Right atrium auricular region (tissue), 2 donors: Measurements from ENCODE around the gene RIBC1. TPM values are rescaled to one million over a fixed set of nuclear protein-coding genes. Genes with fewer than 3 reads are reported as not detected.
"Not testable (repeated sequence)": the region's sequence is repeated elsewhere in the genome, so short reads cannot be mapped to it uniquely, and the experiment has no call there.

Source experiments
- DNase-seq: peaks from one replicate; pipeline ENCODE4 v3.0.0-alpha.2; 2019; ENCODE audit warnings: low spot score
- H3K27ac ChIP-seq, 2 donors: fragments of 200-600 bp; sonication (generic); 1 replicate in 1 of 2; 2 replicates in 1 of 2; pipeline ENCODE4 v1.5.1; 2016 to 2019
- H3K27me3 ChIP-seq, 2 donors: fragments of 200-600 bp; sonication (generic); one replicate each; pipeline versions ENCODE4 v1.5.1 to v1.6.0; 2017 to 2019
- H3K36me3 ChIP-seq: fragments of 200-600 bp; sonication (generic); one replicate; pipeline ENCODE4 v1.5.1; 2016
- H3K4me1 ChIP-seq, 2 donors: fragments of 200-600 bp; sonication (generic); one replicate each; pipeline versions ENCODE4 v1.5.1 to v1.6.0; 2017 to 2019
- H3K4me3 ChIP-seq, 2 donors: fragments of 200-600 bp; sonication (generic); 1 replicate in 1 of 2; 2 replicates in 1 of 2; pipeline ENCODE4 v1.5.1; 2017 to 2019; ENCODE audit warnings: mild to moderate bottlenecking in 1 of 2, moderate library complexity in 1 of 2
- H3K9me3 ChIP-seq, 2 donors: fragments of 200-600 bp; sonication (generic); one replicate each; pipeline ENCODE4 v1.5.1; 2019
- microRNA-seq, 2 donors: library from miRNA; unstranded; fragments of <30 nt; microRNA quantifications; one replicate each; pipeline ENCODE4, GENCODE V29; 2016 to 2017; ENCODE audit warnings: borderline number of aligned reads in 2 of 2, borderline replicate concordance in 1 of 2
- total RNA-seq, 2 donors: library from RNA; depleted of rRNA; stranded (reverse); fragments of >200 nt; gene quantifications; one replicate each; pipeline ENCODE4 v1.1.0, GENCODE V29; 2016
- TF ChIP-seq, protein P1 (sequence below), 2 donors: fragments of 200-600 bp; sonication (generic); IDR thresholded peaks; one replicate each; pipeline ENCODE4 v1.5.1; 2019; ENCODE audit warnings: antibody characterized with exemption in 2 of 2

Gene RIBC1
- total RNA-seq, 2 donors from 2014 or later, result 0.86 to 1.1 TPM

DNA sequence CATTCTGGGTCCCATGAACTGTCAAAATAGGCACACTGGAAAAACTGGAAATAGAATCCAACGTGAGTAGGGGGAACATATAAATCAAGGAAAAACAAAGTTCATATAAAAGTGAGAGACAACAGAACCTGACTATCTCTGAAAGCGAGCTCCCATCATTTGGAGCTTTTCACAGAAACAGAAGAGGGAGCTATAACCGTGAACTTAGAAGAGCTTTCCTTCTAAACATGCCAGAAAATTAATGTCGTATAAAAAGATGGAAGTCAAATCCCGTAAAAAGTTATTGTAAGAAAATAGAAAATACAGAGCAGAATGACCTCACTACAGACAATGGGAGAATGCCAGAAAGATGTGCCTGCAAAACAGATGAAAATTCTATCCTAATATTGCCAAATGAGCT, 35.4 kb downstream of the RIBC1 start:
- no peak overlapping the region for H3K27ac ChIP-seq
- TF ChIP-seq, protein P1, sequence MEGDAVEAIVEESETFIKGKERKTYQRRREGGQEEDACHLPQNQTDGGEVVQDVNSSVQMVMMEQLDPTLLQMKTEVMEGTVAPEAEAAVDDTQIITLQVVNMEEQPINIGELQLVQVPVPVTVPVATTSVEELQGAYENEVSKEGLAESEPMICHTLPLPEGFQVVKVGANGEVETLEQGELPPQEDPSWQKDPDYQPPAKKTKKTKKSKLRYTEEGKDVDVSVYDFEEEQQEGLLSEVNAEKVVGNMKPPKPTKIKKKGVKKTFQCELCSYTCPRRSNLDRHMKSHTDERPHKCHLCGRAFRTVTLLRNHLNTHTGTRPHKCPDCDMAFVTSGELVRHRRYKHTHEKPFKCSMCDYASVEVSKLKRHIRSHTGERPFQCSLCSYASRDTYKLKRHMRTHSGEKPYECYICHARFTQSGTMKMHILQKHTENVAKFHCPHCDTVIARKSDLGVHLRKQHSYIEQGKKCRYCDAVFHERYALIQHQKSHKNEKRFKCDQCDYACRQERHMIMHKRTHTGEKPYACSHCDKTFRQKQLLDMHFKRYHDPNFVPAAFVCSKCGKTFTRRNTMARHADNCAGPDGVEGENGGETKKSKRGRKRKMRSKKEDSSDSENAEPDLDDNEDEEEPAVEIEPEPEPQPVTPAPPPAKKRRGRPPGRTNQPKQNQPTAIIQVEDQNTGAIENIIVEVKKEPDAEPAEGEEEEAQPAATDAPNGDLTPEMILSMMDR (IDR thresholded peaks at IDR 0.05), result no peak
- no peaks in the 10 kb centered on the region for H3K4me1 ChIP-seq
- DNase-seq, result no peak
- no peaks in the 10 kb centered on the region for H3K36me3 ChIP-seq
- H3K9me3 ChIP-seq, result no peaks in the 10 kb centered on the region
- no peak overlapping the region for H3K4me3 ChIP-seq
- H3K27me3 ChIP-seq, result no peaks in the 10 kb centered on the region

DNA sequence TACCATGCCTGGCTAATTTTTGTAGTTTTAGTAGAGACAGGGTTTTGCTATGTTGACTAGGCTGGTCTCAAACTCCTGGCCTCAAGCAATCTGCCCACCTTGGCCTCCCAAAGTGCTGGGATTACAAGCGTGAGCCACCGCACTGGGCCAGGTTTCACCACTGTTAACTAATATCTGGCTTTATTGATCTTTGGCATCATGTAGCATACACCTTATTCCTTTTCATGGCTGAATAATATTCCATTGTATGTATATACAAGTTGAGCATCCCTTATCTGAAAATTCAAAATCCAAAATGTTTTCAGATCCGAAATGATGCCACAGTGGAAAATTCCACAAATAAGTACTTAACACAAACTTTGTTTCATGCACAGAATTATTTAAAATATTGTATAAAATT, 46.0 kb downstream of the RIBC1 start:
- H3K36me3 ChIP-seq, H3K9me3 ChIP-seq, H3K27ac ChIP-seq, H3K4me1 ChIP-seq, H3K4me3 ChIP-seq, DNase-seq, H3K27me3 ChIP-seq: not testable (repeated sequence)

DNA sequence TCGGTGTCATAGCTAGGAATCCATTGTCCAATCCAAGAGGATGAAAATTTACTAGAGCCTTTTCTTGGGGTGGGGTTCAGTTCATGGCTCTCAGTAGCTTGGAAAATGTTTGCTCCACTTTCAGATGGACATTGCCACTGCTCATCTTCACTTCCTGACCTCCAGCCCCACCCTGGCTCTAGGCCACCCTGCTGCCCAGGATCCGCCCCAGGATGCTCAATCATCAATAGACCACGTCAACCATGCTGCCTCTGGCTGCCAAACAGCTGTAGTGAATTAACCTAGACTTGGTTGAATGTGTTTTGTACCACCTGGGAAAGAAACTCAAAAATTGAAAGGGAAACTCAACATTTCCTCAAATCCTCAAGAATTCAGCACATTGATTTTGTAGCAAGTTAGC, 48.7 kb downstream of the RIBC1 start:
- Histone ChIP-seq H3K9me3 (no peaks in the 10 kb centered on the region), H3K27ac (no peak overlapping the region), H3K4me3 (no peak overlapping the region), H3K4me1 (no peaks in the 10 kb centered on the region), H3K36me3 (no peaks in the 10 kb centered on the region), H3K27me3 (no peaks in the 10 kb centered on the region)
- no peak for DNase-seq
- TF ChIP-seq, protein P1 (IDR thresholded peaks at IDR 0.05), result no peak

DNA sequence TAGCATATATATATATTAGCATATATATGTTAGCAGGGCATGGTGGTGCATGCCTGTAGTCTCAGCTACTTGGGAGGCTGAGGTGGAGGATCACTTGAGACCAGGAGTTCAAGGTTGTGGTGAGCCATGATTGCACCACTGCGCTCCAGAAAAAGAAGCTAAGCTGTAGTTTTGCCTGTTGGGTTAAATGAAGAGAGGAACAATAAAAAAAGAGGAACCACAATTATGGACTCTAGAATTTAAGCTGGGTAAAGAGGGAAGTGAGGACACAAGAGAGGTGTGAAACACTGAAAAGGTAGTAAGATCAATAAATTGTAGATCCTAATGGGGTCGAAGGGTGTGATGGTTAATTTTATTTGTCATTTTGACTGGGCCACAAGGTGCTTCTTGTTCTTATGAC, 52.0 kb downstream of the RIBC1 start:
- no peak for DNase-seq
- no peaks in the 10 kb centered on the region for H3K27me3 ChIP-seq
- TF ChIP-seq, protein P1 (IDR thresholded peaks at IDR 0.05), result no peak

DNA sequence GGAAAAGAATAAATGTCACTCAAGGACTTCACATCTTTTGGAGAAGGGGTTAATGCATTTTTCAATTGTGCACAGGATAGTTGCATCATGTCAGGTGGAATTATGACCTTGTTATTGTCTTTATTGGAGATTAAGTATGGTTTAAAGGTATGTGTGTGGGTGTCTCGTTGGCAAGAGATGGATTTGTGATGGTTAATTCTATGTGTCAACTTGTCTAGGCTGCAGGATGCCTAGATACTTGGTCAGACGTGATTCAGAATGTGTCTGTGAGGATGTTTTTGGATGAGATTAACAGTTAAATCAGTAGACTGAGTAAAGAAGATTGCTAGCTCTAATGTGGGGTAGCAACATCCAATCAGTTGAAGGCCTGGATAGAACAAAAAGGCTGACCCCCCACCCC, 53.7 kb downstream of the RIBC1 start:
- peaks cover 0 to 2% of the 10 kb centered on the region in 2 donors for H3K9me3 ChIP-seq

More for the DNA sequence above, 52.0 kb downstream of the RIBC1 start:
- Histone ChIP-seq H3K9me3 (no peaks in the 10 kb centered on the region), H3K36me3 (no peaks in the 10 kb centered on the region), H3K4me3 (no peak overlapping the region), H3K27ac (no peak overlapping the region), H3K4me1 (no peaks in the 10 kb centered on the region)

DNA sequence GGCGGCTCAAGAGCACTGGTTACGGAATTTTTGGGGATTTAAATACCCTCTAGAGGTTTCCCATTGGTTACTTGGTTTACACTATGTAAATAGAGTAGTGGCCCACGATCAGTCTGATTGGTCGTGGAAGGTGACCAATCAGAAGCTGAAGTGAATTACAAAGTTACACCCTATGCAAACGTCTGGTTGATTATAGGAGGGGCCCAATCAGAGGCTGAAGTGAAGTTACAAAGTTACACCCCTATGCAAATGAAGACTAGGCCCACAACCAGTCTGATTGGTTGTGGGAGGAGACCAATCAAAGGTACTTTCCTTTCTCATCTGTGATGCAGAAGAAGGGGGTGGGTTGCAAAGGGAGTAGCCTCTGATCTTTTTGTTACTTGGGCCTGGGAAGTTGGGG, 56.6 kb downstream of the RIBC1 start:
- Histone ChIP-seq H3K27ac (no peak overlapping the region), H3K9me3 (peaks cover 0 to 18% of the 10 kb centered on the region in 2 donors), H3K36me3 (no peaks in the 10 kb centered on the region), H3K4me1 (no peaks in the 10 kb centered on the region), H3K4me3 (no peak overlapping the region), H3K27me3 (no peaks in the 10 kb centered on the region)
- TF ChIP-seq, protein P1 (IDR thresholded peaks at IDR 0.05), result no peak
- DNase-seq, result no peak

More for the DNA sequence above, 53.7 kb downstream of the RIBC1 start:
- no peak for DNase-seq
- Histone ChIP-seq H3K4me3 (no peak overlapping the region), H3K27me3 (no peaks in the 10 kb centered on the region), H3K27ac (no peak overlapping the region), H3K4me1 (no peaks in the 10 kb centered on the region), H3K36me3 (no peaks in the 10 kb centered on the region)
- TF ChIP-seq, protein P1 (IDR thresholded peaks at IDR 0.05), result no peak

Small RNAs within 50 kb of the gene (microRNA-seq; reads per million reads assigned to microRNA genes)
- gene MIR6857, result 0 reads per million in 2 donors

Other genes starting within 250 kb of the RIBC1 start
- 10 to 100 TPM; 48.7 to 50.4 TPM for gene KDM5C, start 197.7 kb upstream of the RIBC1 start, total RNA-seq
- gene IQSEC2, start 141.3 kb upstream of the RIBC1 start, total RNA-seq, result 10 to 100 TPM; 10.7 to 13.4 TPM
- gene SMC1A, start 219 bp upstream of the RIBC1 start, total RNA-seq, result 10 to 100 TPM; 19.4 to 27.9 TPM
- gene HSD17B10, start 11.5 kb downstream of the RIBC1 start, total RNA-seq, result 100 to 1,000 TPM in 1 of 2 donors, 10 to 100 TPM in 1; 81.7 to 102 TPM